ENCODE measurements around the gene TECPR2.
"Not testable (repeated sequence)": the region's sequence is repeated elsewhere in the genome, so short reads cannot be mapped to it uniquely, and the experiment has no call there.

The TECPR2 gene

GRCh38 chr14:102326583-102326982 lies 36.2 kb upstream of the TECPR2 start:
- no peak for DNase-seq (ENCODE audit: low read depth)
- no peak overlapping the region for H3K4me3 ChIP-seq (ENCODE audit: low read depth, low read length)

GRCh38 chr14:102329381-102329780 lies 33.4 kb upstream of the TECPR2 start:
- H3K4me3 ChIP-seq (ENCODE audit: low read depth, low read length); DNase-seq (ENCODE audit: low read depth): not testable (repeated sequence)

- no peak for DNase-seq (ENCODE audit: low read depth)
- H3K4me3 ChIP-seq (ENCODE audit: low read depth, low read length), result no peak overlapping the region
These were observed 31.9 kb upstream of the TECPR2 start for GRCh38 chr14:102330806-102331205.

GRCh38 chr14:102333390-102333789 lies 29.4 kb upstream of the TECPR2 start:
- DNase-seq (ENCODE audit: low read depth), result no peak
- H3K4me3 ChIP-seq (ENCODE audit: low read depth, low read length), result no peak overlapping the region

- no peak overlapping the region for H3K4me3 ChIP-seq (ENCODE audit: low read depth, low read length)
- DNase-seq (ENCODE audit: low read depth), result no peak
These were observed 28.7 kb upstream of the TECPR2 start for GRCh38 chr14:102333795-102334705.

- no peak for DNase-seq (ENCODE audit: low read depth)
- no peak overlapping the region for H3K4me3 ChIP-seq (ENCODE audit: low read depth, low read length)
These were observed 27.6 kb upstream of the TECPR2 start for GRCh38 chr14:102335163-102335562.

- H3K4me3 ChIP-seq (ENCODE audit: low read depth, low read length), result no peak overlapping the region
- no peak for DNase-seq (ENCODE audit: low read depth)
These were observed 24.0 kb upstream of the TECPR2 start for GRCh38 chr14:102338724-102339123.

GRCh38 chr14:102341566-102341965 lies 21.2 kb upstream of the TECPR2 start:
- DNase-seq (ENCODE audit: low read depth), result no peak

GRCh38 chr14:102342238-102342637 lies 20.5 kb upstream of the TECPR2 start:
- no peak overlapping the region for H3K4me3 ChIP-seq (ENCODE audit: low read depth, low read length)

More at GRCh38 chr14:102341566-102341965, 21.2 kb upstream of the TECPR2 start:
- H3K4me3 ChIP-seq (ENCODE audit: low read depth, low read length), result no peak overlapping the region

GRCh38 chr14:102344084-102344483 lies 18.7 kb upstream of the TECPR2 start:
- DNase-seq (ENCODE audit: low read depth), result no peak
- no peak overlapping the region for H3K4me3 ChIP-seq (ENCODE audit: low read depth, low read length)

More at GRCh38 chr14:102342238-102342637, 20.5 kb upstream of the TECPR2 start:
- no peak for DNase-seq (ENCODE audit: low read depth)

- DNase-seq (ENCODE audit: low read depth), result no peak
- no peak overlapping the region for H3K4me3 ChIP-seq (ENCODE audit: low read depth, low read length)
These were observed 18.3 kb upstream of the TECPR2 start for GRCh38 chr14:102344485-102344884.

- DNase-seq (ENCODE audit: low read depth), result no peak
- H3K4me3 ChIP-seq (ENCODE audit: low read depth, low read length), result no peak overlapping the region
These were observed 17.5 kb upstream of the TECPR2 start for GRCh38 chr14:102345232-102345631.

GRCh38 chr14:102346645-102347044 lies 16.1 kb upstream of the TECPR2 start:
- no peak overlapping the region for H3K4me3 ChIP-seq (ENCODE audit: low read depth, low read length)
- DNase-seq (ENCODE audit: low read depth), result no peak

GRCh38 chr14:102348376-102348775 lies 14.4 kb upstream of the TECPR2 start:
- no peak for DNase-seq (ENCODE audit: low read depth)
- H3K4me3 ChIP-seq (ENCODE audit: low read depth, low read length), result no peak overlapping the region

GRCh38 chr14:102351023-102351422 lies 11.7 kb upstream of the TECPR2 start:
- no peak for DNase-seq (ENCODE audit: low read depth)
- H3K4me3 ChIP-seq (ENCODE audit: low read depth, low read length), result no peak overlapping the region

- DNase-seq (ENCODE audit: low read depth), result not testable (repeated sequence)
These were observed 11.1 kb upstream of the TECPR2 start for GRCh38 chr14:102351593-102351992.

GRCh38 chr14:102352213-102352612 lies 10.5 kb upstream of the TECPR2 start:
- H3K4me3 ChIP-seq (ENCODE audit: low read depth, low read length), result no peak overlapping the region
- no peak for DNase-seq (ENCODE audit: low read depth)

More at GRCh38 chr14:102351593-102351992, 11.1 kb upstream of the TECPR2 start:
- H3K4me3 ChIP-seq (ENCODE audit: low read depth, low read length), result not testable (repeated sequence)

- H3K4me3 ChIP-seq (ENCODE audit: low read depth, low read length), result no peak overlapping the region
- no peak for DNase-seq (ENCODE audit: low read depth)
These were observed 9.6 kb upstream of the TECPR2 start for GRCh38 chr14:102353126-102353619.

GRCh38 chr14:102356280-102356679 lies 6.5 kb upstream of the TECPR2 start:
- no peak for DNase-seq (ENCODE audit: low read depth)

GRCh38 chr14:102359341-102359740 lies 3.4 kb upstream of the TECPR2 start:
- no peak overlapping the region for H3K4me3 ChIP-seq (ENCODE audit: low read depth, low read length)
- no peak for DNase-seq (ENCODE audit: low read depth)

More at GRCh38 chr14:102356280-102356679, 6.5 kb upstream of the TECPR2 start:
- no peak overlapping the region for H3K4me3 ChIP-seq (ENCODE audit: low read depth, low read length)

- no peak overlapping the region for H3K4me3 ChIP-seq (ENCODE audit: low read depth, low read length)
- DNase-seq (ENCODE audit: low read depth), result no peak
These were observed 2.4 kb upstream of the TECPR2 start for GRCh38 chr14:102360388-102360787.
